Measurements from ENCODE around the gene UFD1.

DNA sequence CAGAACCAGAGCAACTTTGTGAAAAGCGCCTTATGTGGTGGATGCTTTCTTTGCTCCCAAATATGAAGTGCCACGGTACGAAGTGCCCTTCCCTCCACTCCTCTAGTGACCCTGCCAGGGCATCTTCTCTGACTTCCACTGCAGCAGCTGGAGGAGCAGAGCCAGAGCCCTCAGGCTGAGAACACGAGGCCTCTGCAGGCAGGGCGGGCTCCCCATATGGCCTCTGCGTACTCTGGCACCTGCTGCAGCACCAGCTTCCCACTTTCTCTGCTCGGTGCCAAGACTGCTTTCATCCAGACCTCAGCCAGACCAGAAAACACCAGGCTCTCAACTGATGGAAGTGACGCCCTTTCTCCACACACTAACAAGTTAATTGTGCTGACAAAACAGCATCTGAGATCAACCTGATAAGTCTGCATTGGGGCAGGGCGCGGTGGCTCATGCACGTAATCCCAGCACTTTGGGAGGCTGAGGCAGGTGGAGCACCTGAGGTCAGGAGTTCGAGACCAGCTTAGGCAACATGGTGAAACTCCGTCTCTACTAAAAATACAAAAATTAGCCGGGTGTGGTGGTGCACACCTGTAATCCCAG, 12.8 kb downstream of the UFD1 start:
- TF ChIP-seq FOXK1 (CRISPR knock-in tag; IDR thresholded peaks at IDR 0.05): no peak
- TF ChIP-seq, protein P1, sequence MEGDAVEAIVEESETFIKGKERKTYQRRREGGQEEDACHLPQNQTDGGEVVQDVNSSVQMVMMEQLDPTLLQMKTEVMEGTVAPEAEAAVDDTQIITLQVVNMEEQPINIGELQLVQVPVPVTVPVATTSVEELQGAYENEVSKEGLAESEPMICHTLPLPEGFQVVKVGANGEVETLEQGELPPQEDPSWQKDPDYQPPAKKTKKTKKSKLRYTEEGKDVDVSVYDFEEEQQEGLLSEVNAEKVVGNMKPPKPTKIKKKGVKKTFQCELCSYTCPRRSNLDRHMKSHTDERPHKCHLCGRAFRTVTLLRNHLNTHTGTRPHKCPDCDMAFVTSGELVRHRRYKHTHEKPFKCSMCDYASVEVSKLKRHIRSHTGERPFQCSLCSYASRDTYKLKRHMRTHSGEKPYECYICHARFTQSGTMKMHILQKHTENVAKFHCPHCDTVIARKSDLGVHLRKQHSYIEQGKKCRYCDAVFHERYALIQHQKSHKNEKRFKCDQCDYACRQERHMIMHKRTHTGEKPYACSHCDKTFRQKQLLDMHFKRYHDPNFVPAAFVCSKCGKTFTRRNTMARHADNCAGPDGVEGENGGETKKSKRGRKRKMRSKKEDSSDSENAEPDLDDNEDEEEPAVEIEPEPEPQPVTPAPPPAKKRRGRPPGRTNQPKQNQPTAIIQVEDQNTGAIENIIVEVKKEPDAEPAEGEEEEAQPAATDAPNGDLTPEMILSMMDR (IDR thresholded peaks at IDR 0.05): no peak
- TF ChIP-seq IRF2 (CRISPR knock-in tag; IDR thresholded peaks at IDR 0.05; ENCODE audit: borderline replicate concordance, low read depth): no peak
- TF ChIP-seq, protein P2, sequence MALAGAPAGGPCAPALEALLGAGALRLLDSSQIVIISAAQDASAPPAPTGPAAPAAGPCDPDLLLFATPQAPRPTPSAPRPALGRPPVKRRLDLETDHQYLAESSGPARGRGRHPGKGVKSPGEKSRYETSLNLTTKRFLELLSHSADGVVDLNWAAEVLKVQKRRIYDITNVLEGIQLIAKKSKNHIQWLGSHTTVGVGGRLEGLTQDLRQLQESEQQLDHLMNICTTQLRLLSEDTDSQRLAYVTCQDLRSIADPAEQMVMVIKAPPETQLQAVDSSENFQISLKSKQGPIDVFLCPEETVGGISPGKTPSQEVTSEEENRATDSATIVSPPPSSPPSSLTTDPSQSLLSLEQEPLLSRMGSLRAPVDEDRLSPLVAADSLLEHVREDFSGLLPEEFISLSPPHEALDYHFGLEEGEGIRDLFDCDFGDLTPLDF (CRISPR knock-in tag; IDR thresholded peaks at IDR 0.05): no peak
- TF ChIP-seq GRHL2 (CRISPR knock-in tag; IDR thresholded peaks at IDR 0.05; ENCODE audit: insufficient replicate concordance, severe bottlenecking): no peak
- TF ChIP-seq KAT7 (CRISPR knock-in tag; IDR thresholded peaks at IDR 0.05; ENCODE audit: borderline replicate concordance): no peak
- TF ChIP-seq, protein P3, sequence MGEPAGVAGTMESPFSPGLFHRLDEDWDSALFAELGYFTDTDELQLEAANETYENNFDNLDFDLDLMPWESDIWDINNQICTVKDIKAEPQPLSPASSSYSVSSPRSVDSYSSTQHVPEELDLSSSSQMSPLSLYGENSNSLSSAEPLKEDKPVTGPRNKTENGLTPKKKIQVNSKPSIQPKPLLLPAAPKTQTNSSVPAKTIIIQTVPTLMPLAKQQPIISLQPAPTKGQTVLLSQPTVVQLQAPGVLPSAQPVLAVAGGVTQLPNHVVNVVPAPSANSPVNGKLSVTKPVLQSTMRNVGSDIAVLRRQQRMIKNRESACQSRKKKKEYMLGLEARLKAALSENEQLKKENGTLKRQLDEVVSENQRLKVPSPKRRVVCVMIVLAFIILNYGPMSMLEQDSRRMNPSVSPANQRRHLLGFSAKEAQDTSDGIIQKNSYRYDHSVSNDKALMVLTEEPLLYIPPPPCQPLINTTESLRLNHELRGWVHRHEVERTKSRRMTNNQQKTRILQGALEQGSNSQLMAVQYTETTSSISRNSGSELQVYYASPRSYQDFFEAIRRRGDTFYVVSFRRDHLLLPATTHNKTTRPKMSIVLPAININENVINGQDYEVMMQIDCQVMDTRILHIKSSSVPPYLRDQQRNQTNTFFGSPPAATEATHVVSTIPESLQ (CRISPR knock-in tag; IDR thresholded peaks at IDR 0.05): no peak
